Neural crest cell (in vitro differentiated cells): ENCODE data around the gene CIAO2B. TPM values are rescaled to one million over a fixed set of nuclear protein-coding genes. Genes with fewer than 3 reads are reported as not detected.

Experiments used
- DNase-seq: peaks from one replicate; pipeline ENCODE4 v3.0.0; 2021; ENCODE audit warnings: low read depth, mixed read lengths, low spot score
- H3K27ac Mint-ChIP-seq: one replicate; pipeline ENCODE4 v1.8.0; 2021; ENCODE audit warnings: mild to moderate bottlenecking, mixed read lengths; ENCODE audit not compliant: unreplicated experiment
- H3K27me3 Mint-ChIP-seq: 2 replicates; pipeline ENCODE4 v1.8.0; 2021; ENCODE audit warnings: low read depth, mild to moderate bottlenecking, mixed read lengths
- H3K36me3 Mint-ChIP-seq: 2 replicates; pipeline ENCODE4 v1.8.0; 2021; ENCODE audit warnings: low read depth, mild to moderate bottlenecking, mixed read lengths
- H3K4me1 Mint-ChIP-seq: 2 replicates; pipeline ENCODE4 v1.8.0; 2021; ENCODE audit warnings: mixed read lengths
- H3K4me3 Mint-ChIP-seq: one replicate; pipeline ENCODE4 v1.8.0; 2021; ENCODE audit warnings: mild to moderate bottlenecking, mixed read lengths
- H3K9me3 Mint-ChIP-seq: 2 replicates; pipeline ENCODE4 v1.8.0; 2021; ENCODE audit warnings: mixed read lengths
- CTCF ChIP-seq: fragments of 200-600 bp; sonication (generic); conservative IDR thresholded peaks from 2 replicates; pipeline ENCODE4 v1.5.0; 2021; ENCODE audit warnings: antibody characterized with exemption, mild to moderate bottlenecking
- total RNA-seq: library from RNA; stranded (reverse); gene quantifications from 2 replicates; pipeline ENCODE4 v1.2.1, GENCODE V29; 2021

The CIAO2B gene
- total RNA-seq, 1 donor from 2014 or later: 73.8 TPM

GRCh38 chr16:66915041-66915440 is 19.2 kb downstream of the CIAO2B start:
- no peak for TF ChIP-seq CTCF

GRCh38 chr16:66914541-66914940 is 19.7 kb downstream of the CIAO2B start:
- no peaks in the 10 kb centered on the region for H3K9me3 Mint-ChIP-seq

More at GRCh38 chr16:66915041-66915440, 19.2 kb downstream of the CIAO2B start:
- Mint-ChIP-seq H3K4me1 (peaks cover 7% of the 10 kb centered on the region), H3K36me3 (no peaks in the 10 kb centered on the region), H3K27ac (no peak overlapping the region), H3K27me3 (peaks cover 6% of the 10 kb centered on the region), H3K9me3 (no peaks in the 10 kb centered on the region), H3K4me3 (no peak overlapping the region)
- no peak for DNase-seq

GRCh38 chr16:66913711-66914110 is 20.5 kb downstream of the CIAO2B start:
- Mint-ChIP-seq H3K9me3 (no peaks in the 10 kb centered on the region), H3K4me3 (no peak overlapping the region), H3K27ac (peak overlapping the region; percentile 43), H3K4me1 (peaks cover 7% of the 10 kb centered on the region), H3K27me3 (peaks cover 2% of the 10 kb centered on the region), H3K36me3 (no peaks in the 10 kb centered on the region)
- no peak for DNase-seq
- TF ChIP-seq CTCF: no peak

More at GRCh38 chr16:66914541-66914940, 19.7 kb downstream of the CIAO2B start:
- DNase-seq: no peak
- no peaks in the 10 kb centered on the region for H3K36me3 Mint-ChIP-seq
- no peak for TF ChIP-seq CTCF
- no peak overlapping the region for H3K4me3 Mint-ChIP-seq
- H3K4me1 Mint-ChIP-seq: peaks cover 7% of the 10 kb centered on the region
- peaks cover 6% of the 10 kb centered on the region for H3K27me3 Mint-ChIP-seq
- no peak overlapping the region for H3K27ac Mint-ChIP-seq

GRCh38 chr16:66913081-66913480 is 21.1 kb downstream of the CIAO2B start:
- DNase-seq: no peak
- Mint-ChIP-seq H3K36me3 (no peaks in the 10 kb centered on the region), H3K4me3 (no peak overlapping the region), H3K9me3 (no peaks in the 10 kb centered on the region), H3K27ac (no peak overlapping the region), H3K27me3 (peaks cover 7% of the 10 kb centered on the region), H3K4me1 (peaks cover 7% of the 10 kb centered on the region)
- TF ChIP-seq CTCF: no peak

GRCh38 chr16:66911801-66912200 is 22.4 kb downstream of the CIAO2B start:
- peaks cover 5% of the 10 kb centered on the region for H3K27me3 Mint-ChIP-seq
- no peak for DNase-seq
- peak overlapping the region; percentile 67 for H3K27ac Mint-ChIP-seq

More at GRCh38 chr16:66911801-66912200, 22.4 kb downstream of the CIAO2B start:
- no peak for TF ChIP-seq CTCF
- Mint-ChIP-seq H3K36me3 (no peaks in the 10 kb centered on the region), H3K4me3 (no peak overlapping the region), H3K9me3 (no peaks in the 10 kb centered on the region), H3K4me1 (peaks cover 7% of the 10 kb centered on the region)
